HL-60/S4 treated with retinoic acid at 250 ng/mL for 4 days and 3 days (cell line): Measurements from ENCODE around the gene ACOT9.
"Not testable (repeated sequence)": the region's sequence is repeated elsewhere in the genome, so short reads cannot be mapped to it uniquely, and the experiment has no call there.

ENCODE experiments used
- in situ Hi-C: fragments of 300-500 bp; cut with MboI; formaldehyde crosslinking; loops from 2 replicates; pipeline ENCODE4 v1.7.0; 2022; ENCODE audit warnings: low sequenced_read_pairs

ACOT9 gene

GRCh38 chrX:23766650-23767551, 23.8 kb upstream of the ACOT9 start:
- in situ Hi-C loops = no loop called here

GRCh38 chrX:23765868-23766267, 22.8 kb upstream of the ACOT9 start:
- in situ Hi-C loops = no loop called here

GRCh38 chrX:23765449-23765848, 22.4 kb upstream of the ACOT9 start:
- in situ Hi-C loops = no loop called here

GRCh38 chrX:23764188-23764984, 21.3 kb upstream of the ACOT9 start:
- in situ Hi-C loops = no loop called here

- in situ Hi-C loops = no loop called here
Observed at GRCh38 chrX:23759821-23760220, 16.7 kb upstream of the ACOT9 start.

- in situ Hi-C loops = no loop called here
Observed at GRCh38 chrX:23756165-23756564, 13.1 kb upstream of the ACOT9 start.

GRCh38 chrX:23754664-23755063, 11.6 kb upstream of the ACOT9 start:
- in situ Hi-C loops = no loop called here

GRCh38 chrX:23752740-23753415, 9.8 kb upstream of the ACOT9 start:
- in situ Hi-C loops = no loop called here

- in situ Hi-C loops = no loop called here
Observed at GRCh38 chrX:23749576-23749975, 6.5 kb upstream of the ACOT9 start.

- in situ Hi-C loops = no loop called here
Observed at GRCh38 chrX:23749129-23749528, 6.1 kb upstream of the ACOT9 start.

- in situ Hi-C loops = no loop called here
Observed at GRCh38 chrX:23745786-23746185, 2.7 kb upstream of the ACOT9 start.

GRCh38 chrX:23743623-23743971, 521 bp upstream of the ACOT9 start:
- in situ Hi-C loops = not testable (repeated sequence)

GRCh38 chrX:23742174-23742696, 841 bp downstream of the ACOT9 start:
- in situ Hi-C loops = no loop called here

- in situ Hi-C loops = no loop called here
Observed at GRCh38 chrX:23737413-23737812, 5.7 kb downstream of the ACOT9 start.

GRCh38 chrX:23736030-23736429, 7.0 kb downstream of the ACOT9 start:
- in situ Hi-C loops = no loop called here

- in situ Hi-C loops = no loop called here
Observed at GRCh38 chrX:23732704-23733103, 10.4 kb downstream of the ACOT9 start.

GRCh38 chrX:23731951-23732350, 11.1 kb downstream of the ACOT9 start:
- in situ Hi-C loops = no loop called here

- in situ Hi-C loops = no loop called here
Observed at GRCh38 chrX:23729214-23729613, 13.9 kb downstream of the ACOT9 start.

- in situ Hi-C loops = no loop called here
Observed at GRCh38 chrX:23727206-23727605, 15.9 kb downstream of the ACOT9 start.

- in situ Hi-C loops = no loop called here
Observed at GRCh38 chrX:23726191-23726590, 16.9 kb downstream of the ACOT9 start.

GRCh38 chrX:23720117-23720677, 22.9 kb downstream of the ACOT9 start:
- in situ Hi-C loops = no loop called here
